Memory B cell (primary cell): Measurements from ENCODE around the gene RNF20.
"Not testable (repeated sequence)": the region's sequence is repeated elsewhere in the genome, so short reads cannot be mapped to it uniquely, and the experiment has no call there.

Source experiments
- ATAC-seq: fragments of 150-1000 bp; cut with Tn5 transposase; 2 replicates; pipeline ENCODE4 v1.10.0; 2021; ENCODE audit warnings: low read depth, mild to moderate bottlenecking, moderate library complexity
- DNase-seq, 2 donors: peaks; one replicate each; pipeline ENCODE4 v3.0.0; 2022; ENCODE audit warnings: low spot score in 2 of 2
- H3K27ac Mint-ChIP-seq: one replicate; pipeline ENCODE4 v1.8.0; 2022; ENCODE audit warnings: mild to moderate bottlenecking, moderate library complexity, mixed read lengths
- H3K27me3 Mint-ChIP-seq: one replicate; pipeline ENCODE4 v1.8.0; 2022; ENCODE audit warnings: mixed read lengths
- H3K36me3 Mint-ChIP-seq: one replicate; pipeline ENCODE4 v1.8.0; 2022; ENCODE audit warnings: mild to moderate bottlenecking, mixed read lengths
- H3K4me1 Mint-ChIP-seq: one replicate; pipeline ENCODE4 v1.8.0; 2022; ENCODE audit warnings: mixed read lengths
- H3K4me3 Mint-ChIP-seq: one replicate; pipeline ENCODE4 v1.8.0; 2022; ENCODE audit warnings: mild to moderate bottlenecking, moderate library complexity, mixed read lengths
- H3K9me3 Mint-ChIP-seq: one replicate; pipeline ENCODE4 v1.8.0; 2022; ENCODE audit warnings: mixed read lengths

RNF20 gene

GRCh38 chr9:101590074-101590473 is 56.4 kb downstream of the RNF20 start:
- not testable (repeated sequence) for H3K4me3 Mint-ChIP-seq, ATAC-seq, H3K9me3 Mint-ChIP-seq, DNase-seq, H3K4me1 Mint-ChIP-seq, H3K27ac Mint-ChIP-seq, H3K36me3 Mint-ChIP-seq, H3K27me3 Mint-ChIP-seq

- no peaks in the 10 kb centered on the region for H3K36me3 Mint-ChIP-seq
- ATAC-seq (no peak), DNase-seq (no peak)
- no peaks in the 10 kb centered on the region for H3K9me3 Mint-ChIP-seq
- no peaks in the 10 kb centered on the region for H3K4me1 Mint-ChIP-seq
- no peak overlapping the region for H3K27ac Mint-ChIP-seq
- no peak overlapping the region for H3K4me3 Mint-ChIP-seq
- H3K27me3 Mint-ChIP-seq, result peaks cover 2% of the 10 kb centered on the region
These were observed 57.2 kb downstream of the RNF20 start for GRCh38 chr9:101590901-101591300.

- no peaks in the 10 kb centered on the region for H3K9me3 Mint-ChIP-seq
- no peaks in the 10 kb centered on the region for H3K36me3 Mint-ChIP-seq
- ATAC-seq (no peak), DNase-seq (no peak)
- no peak overlapping the region for H3K27ac Mint-ChIP-seq
- H3K4me3 Mint-ChIP-seq, result no peak overlapping the region
- no peaks in the 10 kb centered on the region for H3K4me1 Mint-ChIP-seq
- peaks cover 2% of the 10 kb centered on the region for H3K27me3 Mint-ChIP-seq
These were observed 58.3 kb downstream of the RNF20 start for GRCh38 chr9:101591787-101592446.

- Mint-ChIP-seq H3K4me1 (no peaks in the 10 kb centered on the region), H3K27ac (no peak overlapping the region), H3K36me3 (no peaks in the 10 kb centered on the region), H3K9me3 (no peaks in the 10 kb centered on the region), H3K4me3 (no peak overlapping the region), H3K27me3 (peaks cover 2% of the 10 kb centered on the region)
- ATAC-seq (no peak), DNase-seq (no peak)
These were observed 59.1 kb downstream of the RNF20 start for GRCh38 chr9:101592788-101593187.

GRCh38 chr9:101593345-101593744 is 59.7 kb downstream of the RNF20 start:
- no peaks in the 10 kb centered on the region for H3K9me3 Mint-ChIP-seq
- no peak overlapping the region for H3K27ac Mint-ChIP-seq
- H3K4me3 Mint-ChIP-seq, result no peak overlapping the region
- DNase-seq (no peak), ATAC-seq (no peak)
- H3K27me3 Mint-ChIP-seq, result peaks cover 2% of the 10 kb centered on the region
- H3K36me3 Mint-ChIP-seq, result no peaks in the 10 kb centered on the region
- no peaks in the 10 kb centered on the region for H3K4me1 Mint-ChIP-seq

- no peak for DNase-seq
- Mint-ChIP-seq H3K27ac (no peak within 1 kb of the TSS), H3K27me3 (peaks cover 2% of the 10 kb centered on the region), H3K9me3 (no peaks in the 10 kb centered on the region), H3K4me1 (no peaks in the 10 kb centered on the region), H3K36me3 (no peaks in the 10 kb centered on the region), H3K4me3 (no peak within 1 kb of the TSS)
- no peak for ATAC-seq
These were observed 61.1 kb downstream of the RNF20 start, which contains the start of gene PPP3R2 for GRCh38 chr9:101594796-101595195. PPP3R2 (minus strand) TSS chr9:101594969; CDS start chr9:101594921, 48 bp downstream.

GRCh38 chr9:101601904-101602765 is 68.5 kb downstream of the RNF20 start:
- Mint-ChIP-seq H3K4me3 (no peak overlapping the region), H3K27ac (no peak overlapping the region), H3K36me3 (no peaks in the 10 kb centered on the region), H3K27me3 (peaks cover 13% of the 10 kb centered on the region), H3K9me3 (no peaks in the 10 kb centered on the region), H3K4me1 (peaks cover 3% of the 10 kb centered on the region)
- ATAC-seq, result peak; percentile 32
- DNase-seq, result peak in 1 of 2 donors; percentile 5

- peaks cover 3% of the 10 kb centered on the region for H3K4me1 Mint-ChIP-seq
- H3K27me3 Mint-ChIP-seq, result peaks cover 15% of the 10 kb centered on the region
- no peak overlapping the region for H3K4me3 Mint-ChIP-seq
- no peak for DNase-seq
- H3K27ac Mint-ChIP-seq, result no peak overlapping the region
- no peak for ATAC-seq
- no peaks in the 10 kb centered on the region for H3K36me3 Mint-ChIP-seq
- no peaks in the 10 kb centered on the region for H3K9me3 Mint-ChIP-seq
These were observed 70.6 kb downstream of the RNF20 start for GRCh38 chr9:101604296-101604695.

- ATAC-seq (no peak), DNase-seq (no peak)
- Mint-ChIP-seq H3K4me3 (no peak overlapping the region), H3K4me1 (peaks cover 3% of the 10 kb centered on the region), H3K36me3 (no peaks in the 10 kb centered on the region), H3K9me3 (no peaks in the 10 kb centered on the region), H3K27ac (no peak overlapping the region), H3K27me3 (peaks cover 13% of the 10 kb centered on the region)
These were observed 71.9 kb downstream of the RNF20 start for GRCh38 chr9:101605547-101605946.
